Measurements from ENCODE around the gene NEU4.
"Not testable (repeated sequence)": the region's sequence is repeated elsewhere in the genome, so short reads cannot be mapped to it uniquely, and the experiment has no call there.

Gene NEU4

DNA sequence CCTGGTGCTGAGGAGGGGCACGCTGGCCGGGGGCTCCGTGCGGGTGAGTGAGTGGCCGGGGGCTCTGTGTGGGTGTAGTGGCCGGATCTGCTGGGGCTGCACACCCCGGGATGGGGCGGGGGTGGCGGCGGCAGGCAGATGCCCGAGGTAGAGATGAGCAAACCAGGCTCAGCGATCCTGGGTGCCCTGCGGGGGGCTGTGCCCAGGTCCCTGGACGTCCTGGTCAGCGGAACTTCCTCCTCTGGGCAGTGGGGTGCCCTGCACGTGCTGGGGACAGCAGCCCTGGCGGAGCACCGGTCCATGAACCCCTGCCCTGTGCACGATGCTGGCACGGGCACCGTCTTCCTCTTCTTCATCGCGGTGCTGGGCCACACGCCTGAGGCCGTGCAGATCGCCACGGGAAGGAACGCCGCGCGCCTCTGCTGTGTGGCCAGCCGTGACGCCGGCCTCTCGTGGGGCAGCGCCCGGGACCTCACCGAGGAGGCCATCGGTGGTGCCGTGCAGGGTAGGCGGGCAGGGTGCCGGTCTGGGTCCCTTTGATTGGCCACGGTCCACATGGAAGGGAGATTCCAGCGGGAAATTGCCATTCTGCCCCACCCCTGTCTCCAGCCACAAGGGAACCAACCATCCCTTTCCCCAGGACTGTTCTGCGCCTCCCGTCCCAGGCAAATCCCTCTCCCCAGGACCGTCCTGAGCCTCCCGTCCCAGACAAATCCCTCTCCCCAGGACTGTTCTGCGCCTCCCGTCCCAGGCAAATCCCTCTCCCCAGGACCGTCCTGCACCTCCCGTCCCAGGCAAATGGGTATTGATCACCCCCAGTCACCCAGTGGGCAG is 5.9 kb downstream of the NEU4 start:
- no peak for DNase-seq

DNA sequence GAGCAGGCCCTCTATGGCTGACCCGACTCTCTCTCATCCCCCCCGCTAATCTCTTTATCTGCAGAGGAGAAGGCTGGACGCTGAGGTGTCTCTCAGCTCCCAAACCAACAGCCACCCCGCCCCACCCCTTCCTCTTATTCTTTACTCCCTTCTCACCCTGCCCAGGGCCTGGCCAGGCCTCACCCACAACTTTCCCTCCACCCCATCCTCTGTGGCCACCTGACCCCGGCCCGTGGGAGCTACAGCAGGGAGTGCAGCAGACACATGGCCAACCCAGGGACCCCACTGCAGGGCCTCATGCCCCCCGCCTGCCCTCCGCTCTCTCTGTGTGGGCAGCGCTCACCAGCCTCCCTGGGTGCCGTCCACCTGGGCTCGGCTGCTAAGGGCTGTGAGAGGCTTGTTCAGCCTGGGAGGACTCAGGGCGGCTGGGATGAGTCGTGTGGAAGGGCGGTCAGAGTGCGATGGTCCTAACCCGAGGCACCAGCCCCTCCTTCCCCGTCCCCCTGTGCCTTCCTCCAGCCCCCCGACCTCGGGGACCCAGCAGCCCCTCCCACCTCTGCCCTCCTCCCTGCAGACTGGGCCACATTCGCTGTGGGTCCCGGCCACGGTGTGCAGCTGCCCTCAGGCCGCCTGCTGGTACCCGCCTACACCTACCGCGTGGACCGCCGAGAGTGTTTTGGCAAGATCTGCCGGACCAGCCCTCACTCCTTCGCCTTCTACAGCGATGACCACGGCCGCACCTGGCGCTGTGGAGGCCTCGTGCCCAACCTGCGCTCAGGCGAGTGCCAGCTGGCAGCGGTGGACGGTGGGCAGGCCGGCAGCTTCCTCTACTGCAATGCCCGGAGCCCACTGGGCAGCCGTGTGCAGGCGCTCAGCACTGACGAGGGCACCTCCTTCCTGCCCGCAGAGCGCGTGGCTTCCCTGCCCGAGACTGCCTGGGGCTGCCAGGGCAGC is 6.8 kb downstream of the NEU4 start:
- DNase-seq: no peak

DNA sequence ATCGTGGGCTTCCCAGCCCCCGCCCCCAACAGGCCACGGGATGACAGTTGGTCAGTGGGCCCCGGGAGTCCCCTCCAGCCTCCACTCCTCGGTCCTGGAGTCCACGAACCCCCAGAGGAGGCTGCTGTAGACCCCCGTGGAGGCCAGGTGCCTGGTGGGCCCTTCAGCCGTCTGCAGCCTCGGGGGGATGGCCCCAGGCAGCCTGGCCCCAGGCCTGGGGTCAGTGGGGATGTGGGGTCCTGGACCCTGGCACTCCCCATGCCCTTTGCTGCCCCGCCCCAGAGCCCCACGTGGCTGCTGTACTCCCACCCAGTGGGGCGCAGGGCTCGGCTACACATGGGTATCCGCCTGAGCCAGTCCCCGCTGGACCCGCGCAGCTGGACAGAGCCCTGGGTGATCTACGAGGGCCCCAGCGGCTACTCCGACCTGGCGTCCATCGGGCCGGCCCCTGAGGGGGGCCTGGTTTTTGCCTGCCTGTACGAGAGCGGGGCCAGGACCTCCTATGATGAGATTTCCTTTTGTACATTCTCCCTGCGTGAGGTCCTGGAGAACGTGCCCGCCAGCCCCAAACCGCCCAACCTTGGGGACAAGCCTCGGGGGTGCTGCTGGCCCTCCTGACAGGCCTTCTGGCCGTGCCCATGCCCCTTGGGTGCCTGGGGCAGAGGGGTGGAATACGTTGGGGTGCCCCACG is 7.6 kb downstream of the NEU4 start:
- no peak for DNase-seq

DNA sequence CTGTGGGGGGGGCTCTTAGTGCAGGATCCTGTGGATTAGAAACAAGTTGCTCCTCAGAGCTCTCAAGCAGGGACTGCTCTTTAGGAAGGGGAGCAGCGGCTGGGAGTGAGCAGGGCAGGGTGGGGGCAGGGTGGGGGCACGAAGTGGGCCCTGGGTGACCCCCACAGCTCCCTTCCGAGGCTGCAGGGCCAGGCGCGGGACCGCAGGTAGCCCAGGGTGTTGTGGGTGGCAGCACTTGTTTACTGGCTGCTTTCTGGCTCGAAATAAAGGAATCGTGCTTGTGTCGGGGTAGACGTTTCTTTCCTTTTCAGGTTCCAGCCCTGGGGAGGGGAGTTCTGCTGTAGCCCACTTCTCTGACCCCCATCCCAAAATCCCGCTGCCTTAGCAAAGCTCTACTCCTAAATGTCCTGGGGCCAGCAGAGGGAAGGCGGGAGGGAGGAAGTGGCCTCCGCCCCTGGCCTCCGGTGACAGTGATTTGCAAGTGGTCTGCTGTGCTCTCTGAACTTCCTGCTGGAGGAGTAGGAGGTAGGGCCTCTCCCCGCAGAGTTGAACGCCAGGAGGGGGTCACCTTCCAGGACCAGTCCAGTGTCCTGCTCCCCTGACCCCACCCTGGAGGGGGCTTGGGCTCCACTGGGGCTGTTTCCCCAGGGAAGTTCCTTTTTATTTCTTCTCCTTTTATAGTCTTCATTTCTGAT is 8.3 kb downstream of the NEU4 start:
- DNase-seq: no peak

GRCh38 chr2:241817821-241818215 is 8.8 kb downstream of the NEU4 start:
- DNase-seq: not testable (repeated sequence)

GRCh38 chr2:241818229-241818942 is 9.4 kb downstream of the NEU4 start:
- DNase-seq: no peak

DNA sequence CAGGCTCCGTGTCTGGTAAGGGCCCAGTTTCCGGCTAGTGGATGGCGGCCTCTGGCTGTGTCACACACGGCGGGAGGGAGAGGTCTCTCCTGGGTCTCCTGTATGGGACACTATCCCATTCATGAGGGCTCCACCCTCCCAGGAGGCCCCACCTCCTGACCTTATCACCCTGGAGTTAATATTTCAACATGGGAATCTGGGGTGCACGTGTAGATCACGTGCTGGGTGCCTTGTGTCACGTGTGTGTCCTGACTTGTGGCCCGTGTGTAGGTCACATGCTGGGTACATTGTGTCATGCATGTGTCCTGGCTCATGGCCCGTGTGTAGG is 9.9 kb downstream of the NEU4 start:
- DNase-seq: no peak

DNA sequence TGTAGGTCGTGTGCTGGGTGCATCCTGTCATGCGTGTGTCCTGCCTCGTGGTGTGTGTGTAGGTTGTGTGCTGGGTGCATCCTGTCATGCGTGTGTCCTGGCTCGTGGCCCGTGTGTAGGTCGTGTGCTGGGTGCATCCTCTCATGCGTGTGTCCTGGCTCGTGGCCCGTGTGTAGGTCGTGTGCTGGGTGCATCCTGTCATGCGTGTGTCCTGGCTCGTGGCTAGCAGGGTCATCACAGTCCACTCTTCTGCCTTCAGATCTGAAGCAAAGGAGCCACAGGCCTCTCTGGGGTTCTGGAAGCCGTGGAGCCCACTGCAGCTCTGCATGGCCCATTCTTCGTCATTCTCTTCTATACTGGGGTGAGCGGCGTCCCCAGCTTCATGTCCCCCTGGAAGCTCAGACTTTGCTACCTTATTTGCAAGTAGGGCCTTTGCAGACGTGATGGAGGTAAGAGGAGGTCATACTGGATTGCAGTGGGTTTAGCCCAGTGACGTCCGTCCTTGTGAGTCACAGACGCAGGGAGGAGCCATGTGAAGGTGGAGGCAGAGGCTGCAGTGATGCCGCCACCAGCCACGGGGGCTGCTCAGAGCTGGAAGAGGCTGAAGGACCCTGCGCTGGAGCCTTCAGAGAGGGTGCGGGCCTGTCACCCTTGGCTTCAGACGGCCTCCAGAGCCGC is 11.1 kb downstream of the NEU4 start:
- DNase-seq: not testable (repeated sequence)

- no peak for DNase-seq
Observed at GRCh38 chr2:241820625-241821384, 11.8 kb downstream of the NEU4 start.

- no peak for DNase-seq
Observed at GRCh38 chr2:241821460-241822263, 12.7 kb downstream of the NEU4 start.

DNA sequence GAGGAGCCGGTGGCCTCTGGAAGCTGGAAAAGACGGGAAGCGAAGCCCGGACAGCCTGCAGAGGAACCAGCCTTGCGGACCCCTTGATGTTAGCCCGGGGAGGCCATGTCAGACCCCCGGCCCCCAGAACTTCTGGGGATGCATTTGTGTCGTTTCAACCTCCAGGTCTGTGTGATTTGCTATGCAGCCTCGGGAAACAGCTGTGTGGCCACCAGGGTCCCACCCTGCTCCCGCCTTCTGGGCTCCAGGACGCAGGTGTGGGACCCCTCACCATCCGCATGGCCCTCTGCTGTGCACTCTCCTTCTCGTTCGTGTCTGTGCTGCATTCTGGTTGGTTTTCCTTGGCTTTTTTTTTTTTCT is 13.3 kb downstream of the NEU4 start:
- DNase-seq: no peak

DNA sequence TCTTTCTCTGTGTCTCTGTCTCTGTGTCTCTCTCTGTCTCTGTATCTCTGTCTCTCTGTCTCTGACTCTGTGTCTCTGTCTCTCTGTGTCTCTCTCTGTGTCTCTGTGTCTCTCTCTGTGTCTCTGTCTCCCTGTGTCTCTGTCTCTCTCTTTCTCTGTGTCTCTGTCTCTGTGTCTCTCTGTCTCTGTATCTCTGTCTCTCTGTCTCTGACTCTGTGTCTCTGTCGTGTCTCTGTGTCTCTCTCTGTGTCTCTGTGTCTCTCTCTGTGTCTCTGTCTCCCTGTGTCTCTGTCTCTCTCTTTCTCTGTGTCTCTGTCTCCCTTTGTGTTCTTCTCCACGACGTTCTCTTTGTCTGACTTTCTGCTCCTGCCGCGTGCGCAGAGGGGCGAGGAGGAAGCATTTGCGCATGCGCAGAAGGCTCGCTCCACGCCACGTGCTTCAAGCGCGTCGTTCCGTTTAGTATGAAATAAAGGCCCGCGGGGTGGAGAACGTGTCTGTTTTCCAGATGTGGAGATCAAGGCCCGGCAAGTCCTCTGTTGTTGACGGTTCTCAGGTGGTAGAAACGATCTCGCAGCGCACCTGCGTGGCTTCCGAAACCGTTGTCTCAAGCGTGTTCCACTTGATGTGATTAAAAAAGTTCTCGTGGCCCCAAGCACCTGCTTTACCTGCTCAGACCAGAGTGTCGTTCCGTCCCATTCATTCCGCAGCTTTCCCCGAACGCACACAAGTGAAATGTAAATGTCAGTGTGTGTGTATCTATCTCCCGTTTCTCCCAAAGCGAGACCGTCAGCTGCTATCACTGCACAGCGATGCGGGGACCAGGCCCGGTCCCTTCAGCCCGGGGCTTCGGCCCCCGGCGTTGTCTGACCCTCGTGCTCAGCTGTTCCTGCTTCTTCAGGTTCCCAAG is 14.8 kb downstream of the NEU4 start:
- not testable (repeated sequence) for DNase-seq

DNA sequence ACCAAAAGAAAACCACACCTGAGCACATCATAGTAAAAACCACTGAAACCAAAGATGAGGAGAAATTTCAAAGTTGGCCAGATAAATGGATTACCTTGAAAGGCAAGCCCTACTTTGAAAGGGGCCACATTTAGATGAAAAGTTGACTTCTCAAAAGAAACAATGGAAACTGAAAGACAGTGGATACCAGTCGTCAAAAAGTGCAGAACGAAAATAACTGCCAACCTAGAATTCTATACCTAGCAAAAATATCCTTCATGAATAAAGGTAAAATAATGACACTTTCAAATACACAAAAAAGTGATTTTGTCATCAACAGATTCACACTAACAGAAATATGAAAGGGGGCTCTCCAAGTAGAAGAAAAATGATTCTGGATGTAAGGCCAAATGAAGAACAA is 18.4 kb downstream of the NEU4 start:
- no peak for DNase-seq

GRCh38 chr2:241833101-241833663 is 24.2 kb downstream of the NEU4 start:
- DNase-seq: no peak

DNA sequence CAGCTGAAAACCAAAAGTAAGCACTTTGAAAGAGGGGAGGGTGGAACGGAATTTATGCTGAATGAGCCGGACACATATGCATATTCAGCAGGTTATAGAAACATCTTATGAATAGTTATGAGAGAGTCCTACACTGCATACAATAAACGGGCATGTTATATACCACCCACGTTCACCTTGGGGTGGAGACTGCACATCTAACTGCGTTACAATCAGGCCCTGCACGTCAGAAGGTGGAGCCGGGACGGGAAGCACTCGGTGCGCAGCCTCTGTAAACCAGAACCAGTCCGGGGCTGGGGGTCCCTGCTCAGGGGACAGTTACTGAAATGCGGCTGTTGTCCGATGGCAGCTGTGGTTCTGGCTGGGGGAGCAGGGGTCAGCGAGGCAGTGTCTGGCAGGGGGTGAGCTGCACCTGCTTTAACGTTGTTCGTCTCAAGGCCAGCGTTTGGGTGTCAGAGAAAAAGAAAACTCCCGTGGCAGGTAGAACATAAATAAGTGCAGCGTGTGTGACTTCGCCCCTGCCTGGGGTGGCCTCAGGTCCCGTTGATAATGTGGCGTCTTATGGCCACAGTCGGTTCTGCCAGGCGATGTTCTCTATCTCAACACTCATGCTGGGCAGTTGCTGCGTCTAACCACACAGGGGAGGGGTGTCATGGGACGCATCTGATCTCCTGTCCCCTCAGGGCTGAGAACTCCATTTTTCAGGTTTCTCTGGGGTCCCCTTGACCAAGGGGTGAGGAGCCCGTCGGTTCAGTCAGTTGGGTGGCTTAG is 24.9 kb downstream of the NEU4 start:
- DNase-seq: not testable (repeated sequence)

DNA sequence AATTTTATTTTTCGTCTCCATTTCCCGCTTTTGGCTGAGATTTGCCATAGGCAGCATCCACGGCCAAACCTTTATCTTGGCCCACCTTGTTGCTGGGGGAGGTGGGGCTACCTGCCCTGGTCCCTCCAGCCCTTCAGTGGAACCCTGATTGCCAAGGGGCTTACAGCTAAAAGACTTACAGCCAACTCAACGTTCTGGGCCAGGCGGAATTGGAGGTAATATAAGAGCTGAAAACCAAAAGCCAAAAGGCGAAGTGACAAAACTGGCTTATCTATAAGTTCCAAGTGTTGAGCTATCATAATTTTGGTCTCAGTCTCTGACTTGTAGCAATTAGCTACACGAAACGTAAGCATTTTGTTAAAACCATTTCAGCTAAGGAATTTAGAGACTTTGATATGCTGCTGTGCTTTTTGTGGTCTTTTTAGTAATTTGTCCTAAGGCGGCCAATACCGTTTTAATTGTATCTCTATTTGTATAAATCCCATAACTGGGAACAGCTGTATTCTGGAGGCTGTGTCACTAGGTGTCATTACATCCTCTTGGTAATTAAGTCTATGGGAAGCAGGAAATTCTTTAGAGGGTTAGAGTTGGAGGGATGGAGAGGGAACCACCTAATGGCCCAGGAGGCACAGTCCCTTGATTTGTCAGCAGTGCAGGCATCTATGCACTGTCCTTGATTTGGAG is 25.7 kb downstream of the NEU4 start:
- DNase-seq: no peak

GRCh38 chr2:241835611-241836010 is 26.6 kb downstream of the NEU4 start:
- DNase-seq: no peak

Measured in stimulated activated naive CD4-positive, alpha-beta T cell treated with Interleukin-2 at 50 U/mL for 16 hours (primary cell).